Measurements from ENCODE around the gene XPA.

- no peak for TF ChIP-seq POLR2AphosphoS5 (IDR thresholded peaks at IDR 0.05; ENCODE audit: low read depth, low read length)
- TF ChIP-seq MAFG (CRISPR knock-in tag; IDR thresholded peaks at IDR 0.05), result no peak
- TF ChIP-seq MAFF (IDR thresholded peaks at IDR 0.05; ENCODE audit: low read depth, low read length), result no peak
Observed at GRCh38 chr9:97688654-97689053, 8.5 kb downstream of the XPA start.

Data from HepG2 (cell line).